SK-N-SH treated with all-trans-retinoic acid at 6 μM for 48 hours (cell line): ENCODE measurements around the gene SMIM13.

Experiments
- ATAC-seq: fragments of 200-7000 bp; cut with Tn5 transposase; 3 replicates; pipeline ENCODE4 v1.9.1; 2020; ENCODE audit warnings: mild to moderate bottlenecking, moderate library complexity
- BACH2 ChIP-seq: fragments of 250-450 bp; sonication (Bioruptor Pico); IDR thresholded peaks from 2 replicates; pipeline ENCODE4 v1.9.0; 2021; ENCODE audit warnings: mild to moderate bottlenecking, borderline replicate concordance
- CREB5 ChIP-seq: fragments of 250-450 bp; sonication (Bioruptor Pico); IDR thresholded peaks from 2 replicates; pipeline ENCODE4 v1.5.1; 2020; ENCODE audit warnings: low read depth, mild to moderate bottlenecking, moderate library complexity
- CSDC2 ChIP-seq: fragments of 250-450 bp; sonication (Bioruptor Pico); IDR thresholded peaks from 2 replicates; pipeline ENCODE4 v1.5.0; 2020; ENCODE audit warnings: mild to moderate bottlenecking, moderate library complexity
- CSRNP3 ChIP-seq: fragments of 250-450 bp; sonication (Bioruptor Pico); IDR thresholded peaks from 2 replicates; pipeline ENCODE4 v1.5.1; 2021; ENCODE audit warnings: mild to moderate bottlenecking, moderate library complexity
- ESRRG ChIP-seq: fragments of 250-450 bp; sonication (Bioruptor Pico); IDR thresholded peaks from 2 replicates; pipeline ENCODE4 v1.6.1; 2021; ENCODE audit warnings: mild to moderate bottlenecking
- ISL1 ChIP-seq: fragments of 250-450 bp; sonication (Bioruptor Pico); IDR thresholded peaks from 2 replicates; pipeline ENCODE4 v2.1.2; 2022; ENCODE audit warnings: mild to moderate bottlenecking, moderate library complexity
- OSR1 ChIP-seq: fragments of 250-450 bp; sonication (Bioruptor Pico); IDR thresholded peaks from 2 replicates; pipeline ENCODE4 v1.8.0; 2022; ENCODE audit warnings: moderate library complexity, mild to moderate bottlenecking, inconsistent platforms
- PATZ1 ChIP-seq: fragments of 250-450 bp; sonication (Bioruptor Pico); IDR thresholded peaks from 2 replicates; pipeline ENCODE4 v1.8.0; 2020; ENCODE audit warnings: mild to moderate bottlenecking, moderate library complexity, borderline replicate concordance
- POU6F1 ChIP-seq: fragments of 250-450 bp; sonication (Bioruptor Pico); IDR thresholded peaks from 2 replicates; pipeline ENCODE4 v1.8.0; 2021; ENCODE audit warnings: low read depth, mild to moderate bottlenecking, moderate library complexity, borderline replicate concordance
- PPARA ChIP-seq: fragments of 250-450 bp; sonication (Bioruptor Pico); IDR thresholded peaks from 2 replicates; pipeline ENCODE4 v1.5.0; 2020; ENCODE audit warnings: mild to moderate bottlenecking, borderline replicate concordance
- RARB ChIP-seq: fragments of 250-450 bp; sonication (Bioruptor Pico); IDR thresholded peaks from 2 replicates; pipeline ENCODE4 v1.8.0; 2021; ENCODE audit warnings: mild to moderate bottlenecking, moderate library complexity
- SNAI2 ChIP-seq: fragments of 250-450 bp; sonication (Bioruptor Pico); IDR thresholded peaks from 2 replicates; pipeline ENCODE4 v1.5.0; 2020; ENCODE audit warnings: mild to moderate bottlenecking, moderate library complexity
- TCF4 ChIP-seq: fragments of 250-450 bp; sonication (Bioruptor Pico); IDR thresholded peaks from 2 replicates; pipeline ENCODE4 v1.8.0; 2021; ENCODE audit warnings: mild to moderate bottlenecking, moderate library complexity, borderline replicate concordance
- TOX ChIP-seq: fragments of 250-450 bp; sonication (Bioruptor Pico); IDR thresholded peaks from 2 replicates; pipeline ENCODE4 v1.8.0; 2021; ENCODE audit warnings: mild to moderate bottlenecking, moderate library complexity, borderline replicate concordance
- TSHZ2 ChIP-seq: fragments of 250-450 bp; sonication (Bioruptor Pico); IDR thresholded peaks from 2 replicates; pipeline ENCODE4 v1.5.0; 2020; ENCODE audit warnings: mild to moderate bottlenecking, moderate library complexity
- ZFP3 ChIP-seq: fragments of 250-450 bp; sonication (Bioruptor Pico); IDR thresholded peaks from 2 replicates; pipeline ENCODE4 v1.5.0; 2020; ENCODE audit warnings: mild to moderate bottlenecking, moderate library complexity
- ZFP30 ChIP-seq: fragments of 450-650 bp; formaldehyde crosslinking; IDR thresholded peaks from 2 replicates; pipeline ENCODE4 v1.5.0; 2022; ENCODE audit warnings: mild to moderate bottlenecking, moderate library complexity
- ZNF565 ChIP-seq: fragments of 450-650 bp; formaldehyde crosslinking; conservative IDR thresholded peaks from 2 replicates; pipeline ENCODE4 v1.5.0; 2020; ENCODE audit warnings: low read depth, mild to moderate bottlenecking, moderate library complexity
- ZNF70 ChIP-seq: fragments of 450-650 bp; formaldehyde crosslinking; IDR thresholded peaks from 2 replicates; pipeline ENCODE4 v1.5.0; 2020; ENCODE audit warnings: mild to moderate bottlenecking, moderate library complexity
- ZNF8 ChIP-seq: fragments of 450-650 bp; formaldehyde crosslinking; IDR thresholded peaks from 2 replicates; pipeline ENCODE4 v1.5.0; 2020; ENCODE audit warnings: mild to moderate bottlenecking, moderate library complexity

Gene SMIM13

GRCh38 chr6:11094941-11095340, 1.3 kb downstream of the SMIM13 start (continued):
- no peak for TF ChIP-seq RARB (CRISPR knock-in tag)
- no peak for TF ChIP-seq ZNF8 (CRISPR knock-in tag)
- TF ChIP-seq ZNF565 (CRISPR knock-in tag) = no peak
- TF ChIP-seq OSR1 (CRISPR knock-in tag) = no peak

GRCh38 chr6:11096109-11096508, 2.5 kb downstream of the SMIM13 start:
- no peak for TF ChIP-seq ZFP30 (CRISPR knock-in tag)
- no peak for TF ChIP-seq OSR1 (CRISPR knock-in tag)
- TF ChIP-seq BACH2 = no peak
- no peak for TF ChIP-seq TOX
- no peak for TF ChIP-seq TCF4 (CRISPR knock-in tag)
- no peak for TF ChIP-seq RARB (CRISPR knock-in tag)
- TF ChIP-seq CSRNP3 (CRISPR knock-in tag) = no peak
- TF ChIP-seq ZNF70 (CRISPR knock-in tag) = no peak
- no peak for TF ChIP-seq ISL1 (CRISPR knock-in tag)
- no peak for TF ChIP-seq POU6F1
- no peak for TF ChIP-seq ESRRG (CRISPR knock-in tag)
- no peak for TF ChIP-seq PPARA (CRISPR knock-in tag)
- TF ChIP-seq ZNF8 (CRISPR knock-in tag) = no peak
- TF ChIP-seq ZFP3 (CRISPR knock-in tag) = no peak
- TF ChIP-seq TSHZ2 (CRISPR knock-in tag) = no peak
- no peak for TF ChIP-seq PATZ1
- ATAC-seq = no peak

GRCh38 chr6:11097476-11097875, 3.8 kb downstream of the SMIM13 start:
- ATAC-seq = no peak
- TF ChIP-seq SNAI2 (CRISPR knock-in tag) (no peak), ESRRG (CRISPR knock-in tag) (no peak), ZNF70 (CRISPR knock-in tag) (no peak), ZNF8 (CRISPR knock-in tag) (no peak), PATZ1 (no peak), RARB (CRISPR knock-in tag) (no peak), TOX (no peak), ISL1 (CRISPR knock-in tag) (no peak), CSDC2 (CRISPR knock-in tag) (no peak), CREB5 (CRISPR knock-in tag) (no peak)
